Type B pancreatic cell (in vitro differentiated cells): ENCODE measurements around the gene POLD4. TPM values are rescaled to one million over a fixed set of nuclear protein-coding genes. Genes with fewer than 3 reads are reported as not detected.
A peak's percentile ranks its signal among the peaks of the same experiment; 100 is the strongest.

Source experiments
- DNase-seq: peaks from one replicate; pipeline ENCODE4 v3.0.0; 2021; ENCODE audit warnings: mixed read lengths; ENCODE audit not compliant: unreplicated experiment; ENCODE audit errors: extremely low spot score
- H3K27ac Mint-ChIP-seq: 2 replicates; pipeline ENCODE4 v1.8.0; 2021; ENCODE audit warnings: mild to moderate bottlenecking, mixed read lengths
- H3K27me3 Mint-ChIP-seq: 2 replicates; pipeline ENCODE4 v1.8.0; 2021; ENCODE audit warnings: mixed read lengths
- H3K36me3 Mint-ChIP-seq: 2 replicates; pipeline ENCODE4 v1.8.0; 2021; ENCODE audit warnings: mixed read lengths
- H3K4me1 Mint-ChIP-seq: one replicate; pipeline ENCODE4 v1.8.0; 2021; ENCODE audit warnings: mixed read lengths; ENCODE audit not compliant: unreplicated experiment
- H3K4me3 Mint-ChIP-seq: 2 replicates; pipeline ENCODE4 v1.8.0; 2021; ENCODE audit warnings: mild to moderate bottlenecking, mixed read lengths
- H3K9me3 Mint-ChIP-seq: 2 replicates; pipeline ENCODE4 v1.8.0; 2021; ENCODE audit warnings: mixed read lengths
- CTCF ChIP-seq: fragments of 200-600 bp; sonication (generic); conservative IDR thresholded peaks from 2 replicates; pipeline ENCODE4 v1.5.0; 2021; ENCODE audit warnings: antibody characterized with exemption, mild to moderate bottlenecking
- total RNA-seq: library from RNA; stranded (reverse); gene quantifications from 2 replicates; pipeline ENCODE4 v1.2.1, GENCODE V29; 2021; ENCODE audit warnings: low replicate concordance

The POLD4 gene
- total RNA-seq, 1 donor from 2014 or later: 15.0 TPM

- H3K9me3 Mint-ChIP-seq: no peaks in the 10 kb centered on the region
- H3K27me3 Mint-ChIP-seq: peaks cover 33% of the 10 kb centered on the region
- peak overlapping the region; percentile 96 for H3K27ac Mint-ChIP-seq
- DNase-seq: no peak
- H3K4me3 Mint-ChIP-seq: peak overlapping the region; percentile 94
- H3K4me1 Mint-ChIP-seq: peaks cover 43% of the 10 kb centered on the region
- peak; percentile 65 for TF ChIP-seq CTCF
- no peaks in the 10 kb centered on the region for H3K36me3 Mint-ChIP-seq
These were observed 20.6 kb upstream of the POLD4 start for GRCh38 chr11:67373648-67374570.

- Mint-ChIP-seq H3K36me3 (no peaks in the 10 kb centered on the region), H3K9me3 (no peaks in the 10 kb centered on the region), H3K4me1 (peaks cover 39% of the 10 kb centered on the region), H3K4me3 (peak within 1 kb of the TSS; percentile 94), H3K27ac (peak within 1 kb of the TSS; percentile 96), H3K27me3 (peaks cover 33% of the 10 kb centered on the region)
- no peak for DNase-seq
- TF ChIP-seq CTCF: no peak
These were observed 19.8 kb upstream of the POLD4 start, which contains the start of gene CLCF1 for GRCh38 chr11:67372993-67373647. TSS of gene CLCF1 (minus strand) at chr11:67373598. CDS start at chr11:67373539, 59 bp downstream.

- no peaks in the 10 kb centered on the region for H3K36me3 Mint-ChIP-seq
- no peak overlapping the region for H3K27ac Mint-ChIP-seq
- peaks cover 33% of the 10 kb centered on the region for H3K27me3 Mint-ChIP-seq
- no peaks in the 10 kb centered on the region for H3K9me3 Mint-ChIP-seq
- H3K4me1 Mint-ChIP-seq: peaks cover 39% of the 10 kb centered on the region
- peak overlapping the region; percentile 88 for H3K4me3 Mint-ChIP-seq
- no peak for TF ChIP-seq CTCF
- DNase-seq: no peak
These were observed 19.1 kb upstream of the POLD4 start for GRCh38 chr11:67372321-67372992.

- no peak for DNase-seq
- no peak for TF ChIP-seq CTCF
- H3K9me3 Mint-ChIP-seq: no peaks in the 10 kb centered on the region
- peak overlapping the region; percentile 88 for H3K4me3 Mint-ChIP-seq
- H3K4me1 Mint-ChIP-seq: peaks cover 39% of the 10 kb centered on the region
- peak overlapping the region; percentile 87 for H3K27ac Mint-ChIP-seq
- no peaks in the 10 kb centered on the region for H3K36me3 Mint-ChIP-seq
- peaks cover 31% of the 10 kb centered on the region for H3K27me3 Mint-ChIP-seq
These were observed 18.6 kb upstream of the POLD4 start for GRCh38 chr11:67371911-67372320.

- DNase-seq: no peak
- peaks cover 36% of the 10 kb centered on the region for H3K4me1 Mint-ChIP-seq
- H3K4me3 Mint-ChIP-seq: peak overlapping the region; percentile 88
- no peaks in the 10 kb centered on the region for H3K36me3 Mint-ChIP-seq
- no peaks in the 10 kb centered on the region for H3K9me3 Mint-ChIP-seq
- peak; percentile 64 for TF ChIP-seq CTCF
- H3K27me3 Mint-ChIP-seq: peaks cover 25% of the 10 kb centered on the region
- H3K27ac Mint-ChIP-seq: peak overlapping the region; percentile 87
These were observed 18.0 kb upstream of the POLD4 start for GRCh38 chr11:67371189-67371910.
